CD4-positive, alpha-beta T cell treated with Interferon alpha-2 for 1 hour (primary cell): ENCODE data around the gene SDK2.

Experiments
- DNase-seq, 2 donors: peaks; one replicate each; pipeline ENCODE4 v3.0.0-alpha.2; 2020 to 2022

The SDK2 gene

GRCh38 chr17:73498176-73498575 is 146.1 kb downstream of the SDK2 start:
- DNase-seq, result no peak

GRCh38 chr17:73497721-73498120 is 146.5 kb downstream of the SDK2 start:
- no peak for DNase-seq

GRCh38 chr17:73496232-73496631 is 148.0 kb downstream of the SDK2 start:
- no peak for DNase-seq

GRCh38 chr17:73495641-73496040 is 148.6 kb downstream of the SDK2 start:
- DNase-seq, result no peak

- DNase-seq, result no peak
Measured at GRCh38 chr17:73494950-73495349, 149.3 kb downstream of the SDK2 start.

- no peak for DNase-seq
Measured at GRCh38 chr17:73493956-73494926, 150.0 kb downstream of the SDK2 start.

- no peak for DNase-seq
Measured at GRCh38 chr17:73492821-73493814, 151.1 kb downstream of the SDK2 start.

GRCh38 chr17:73492125-73492820 is 152.0 kb downstream of the SDK2 start:
- DNase-seq, result no peak

GRCh38 chr17:73491648-73492047 is 152.6 kb downstream of the SDK2 start:
- no peak for DNase-seq

- DNase-seq, result no peak
Measured at GRCh38 chr17:73490851-73491250, 153.4 kb downstream of the SDK2 start.

- DNase-seq, result no peak
Measured at GRCh38 chr17:73489991-73490390, 154.3 kb downstream of the SDK2 start.

- DNase-seq, result no peak
Measured at GRCh38 chr17:73489333-73489732, 154.9 kb downstream of the SDK2 start.

GRCh38 chr17:73485130-73485529 is 159.1 kb downstream of the SDK2 start:
- DNase-seq, result no peak

GRCh38 chr17:73482894-73483293 is 161.4 kb downstream of the SDK2 start:
- DNase-seq, result no peak

- DNase-seq, result peak in 1 of 2 donors; percentile 18
Measured at GRCh38 chr17:73482251-73482716, 162.0 kb downstream of the SDK2 start.

- no peak for DNase-seq
Measured at GRCh38 chr17:73481676-73482075, 162.6 kb downstream of the SDK2 start.

GRCh38 chr17:73480740-73481139 is 163.5 kb downstream of the SDK2 start:
- DNase-seq, result no peak

GRCh38 chr17:73478768-73479424 is 165.3 kb downstream of the SDK2 start:
- DNase-seq, result no peak

GRCh38 chr17:73478334-73478733 is 165.9 kb downstream of the SDK2 start:
- no peak for DNase-seq

- no peak for DNase-seq
Measured at GRCh38 chr17:73476890-73477350, 167.3 kb downstream of the SDK2 start.

- peak in 1 of 2 donors; percentile 17 for DNase-seq
Measured at GRCh38 chr17:73474370-73474988, 169.8 kb downstream of the SDK2 start.
